WTC11 (cell line): ENCODE data around the gene GPX6. TPM values are rescaled to one million over a fixed set of nuclear protein-coding genes. Genes with fewer than 3 reads are reported as not detected.

Experiments used
- ATAC-seq: fragments of 200-7000 bp; cut with Tn5 transposase; 2 replicates; pipeline ENCODE4 v1.10.0; 2021; ENCODE audit warnings: mild to moderate bottlenecking, moderate library complexity
- CTCF ChIA-PET: fragments of 300-600 bp; sonication (Branson Sonifier 250); formaldehyde crosslinking; loops from one replicate; lab custom pipeline; 2021; ENCODE audit warnings: antibody characterized with exemption; lab: Charles Lee
- POLR2A ChIA-PET: fragments of 350-600 bp; sonication (Branson Sonifier 250); formaldehyde crosslinking; loops from one replicate; lab custom pipeline; 2021; ENCODE audit warnings: antibody characterized with exemption; lab: Charles Lee
- DNase-seq: peaks from one replicate; pipeline ENCODE4 v3.0.0; 2021; ENCODE audit warnings: low spot score
- H3K27ac Mint-ChIP-seq: 2 replicates; pipeline ENCODE4 v1.8.0; 2021; ENCODE audit warnings: mixed read lengths
- H3K27me3 Mint-ChIP-seq: 2 replicates; pipeline ENCODE4 v1.8.0; 2021; ENCODE audit warnings: low read depth, mild to moderate bottlenecking, moderate library complexity, mixed read lengths
- H3K36me3 Mint-ChIP-seq: 2 replicates; pipeline ENCODE4 v1.8.0; 2021; ENCODE audit warnings: mixed read lengths
- H3K4me1 Mint-ChIP-seq: 2 replicates; pipeline ENCODE4 v1.8.0; 2022; ENCODE audit warnings: mixed read lengths
- H3K4me3 Mint-ChIP-seq: 2 replicates; pipeline ENCODE4 v1.8.0; 2021; ENCODE audit warnings: mild to moderate bottlenecking, moderate library complexity, mixed read lengths
- H3K9me3 Mint-ChIP-seq: 2 replicates; pipeline ENCODE4 v1.8.0; 2021; ENCODE audit warnings: mixed read lengths
- ELF4 ChIP-seq: sonication (generic); formaldehyde crosslinking; IDR thresholded peaks from 2 replicates; pipeline ENCODE4 v1.8.1; 2022; ENCODE audit warnings: low read depth, mild to moderate bottlenecking, moderate library complexity, missing genetic modification reagents
- EMX1 ChIP-seq: fragments of 250-450 bp; sonication (Bioruptor Pico); IDR thresholded peaks from 2 replicates; pipeline ENCODE4 v1.8.0; 2021; ENCODE audit warnings: mild to moderate bottlenecking
- ETV6 ChIP-seq: sonication (generic); formaldehyde crosslinking; IDR thresholded peaks from 2 replicates; pipeline ENCODE4 v1.8.1; 2022; ENCODE audit warnings: mild to moderate bottlenecking, missing genetic modification reagents
- FOXK1 ChIP-seq: sonication (generic); formaldehyde crosslinking; IDR thresholded peaks from 2 replicates; pipeline ENCODE4 v1.8.0; 2022; ENCODE audit warnings: mild to moderate bottlenecking, moderate library complexity, missing genetic modification reagents
- FOXP4 ChIP-seq: sonication (generic); formaldehyde crosslinking; IDR thresholded peaks from 2 replicates; pipeline ENCODE4 v1.8.0; 2022; ENCODE audit warnings: mild to moderate bottlenecking, missing genetic modification reagents
- HMGA2 ChIP-seq: fragments of 250-450 bp; sonication (Bioruptor Pico); IDR thresholded peaks from 2 replicates; pipeline ENCODE4 v1.4.0; 2021; ENCODE audit warnings: mild to moderate bottlenecking, moderate library complexity
- MYBL2 ChIP-seq: sonication (generic); formaldehyde crosslinking; IDR thresholded peaks from 2 replicates; pipeline ENCODE4 v1.8.1; 2023; ENCODE audit warnings: mild to moderate bottlenecking, moderate library complexity, missing genetic modification reagents
- PRDM15 ChIP-seq: sonication (generic); formaldehyde crosslinking; IDR thresholded peaks from 2 replicates; pipeline ENCODE4 v1.8.0; 2022; ENCODE audit warnings: missing genetic modification reagents
- RORB ChIP-seq: fragments of 250-450 bp; sonication (Bioruptor Pico); IDR thresholded peaks from 2 replicates; pipeline ENCODE4 v1.9.0; 2021; ENCODE audit warnings: mild to moderate bottlenecking
- SMAD3 ChIP-seq: sonication (generic); formaldehyde crosslinking; IDR thresholded peaks from 2 replicates; pipeline ENCODE4 v1.8.0; 2022; ENCODE audit warnings: missing genetic modification reagents, mild to moderate bottlenecking, borderline replicate concordance
- TCF7 ChIP-seq: sonication (generic); formaldehyde crosslinking; IDR thresholded peaks from 2 replicates; pipeline ENCODE4 v1.8.0; 2022; ENCODE audit warnings: mild to moderate bottlenecking, low read depth, missing genetic modification reagents, moderate library complexity
- TEAD1 ChIP-seq: sonication (generic); formaldehyde crosslinking; IDR thresholded peaks from 2 replicates; pipeline ENCODE4 v1.8.0; 2022; ENCODE audit warnings: mild to moderate bottlenecking, missing genetic modification reagents
- TP53 ChIP-seq: sonication (generic); formaldehyde crosslinking; IDR thresholded peaks from 2 replicates; pipeline ENCODE4 v1.8.1; 2023; ENCODE audit warnings: mild to moderate bottlenecking, missing genetic modification reagents
- USF1 ChIP-seq: sonication (generic); formaldehyde crosslinking; IDR thresholded peaks from 2 replicates; pipeline ENCODE4 v1.8.0; 2022; ENCODE audit warnings: mild to moderate bottlenecking, missing genetic modification reagents
- ZNF423 ChIP-seq: fragments of 250-450 bp; sonication (Bioruptor Pico); IDR thresholded peaks from 2 replicates; pipeline ENCODE4 v2.1.2; 2022; ENCODE audit warnings: mild to moderate bottlenecking, moderate library complexity
- ZNF512 ChIP-seq: sonication (generic); formaldehyde crosslinking; IDR thresholded peaks from 2 replicates; pipeline ENCODE4 v1.8.1; 2022; ENCODE audit warnings: missing genetic modification reagents, borderline replicate concordance
- total RNA-seq: library from RNA; stranded (reverse); gene quantifications from 3 replicates; pipeline ENCODE4 v1.2.3, GENCODE V29; 2021
- TF ChIP-seq, protein P1 (sequence below): sonication (generic); formaldehyde crosslinking; IDR thresholded peaks from 2 replicates; pipeline ENCODE4 v1.8.0; 2023; ENCODE audit warnings: missing genetic modification reagents
- TF ChIP-seq, protein P2 (sequence below): fragments of 250-450 bp; sonication (Bioruptor Pico); IDR thresholded peaks from 2 replicates; pipeline ENCODE4 v1.9.0; 2021; ENCODE audit warnings: moderate library complexity, mild to moderate bottlenecking, inconsistent platforms, borderline replicate concordance
- TF ChIP-seq, protein P3 (sequence below): sonication (generic); formaldehyde crosslinking; IDR thresholded peaks from 2 replicates; pipeline ENCODE4 v1.8.0; 2023; ENCODE audit warnings: mild to moderate bottlenecking, missing genetic modification reagents
- TF ChIP-seq, protein P4 (sequence below): sonication (generic); formaldehyde crosslinking; IDR thresholded peaks from 2 replicates; pipeline ENCODE4 v1.8.1; 2022; ENCODE audit warnings: mild to moderate bottlenecking, moderate library complexity, missing genetic modification reagents

The GPX6 gene
- total RNA-seq, 1 experiment from 2014 or later: not detected

DNA sequence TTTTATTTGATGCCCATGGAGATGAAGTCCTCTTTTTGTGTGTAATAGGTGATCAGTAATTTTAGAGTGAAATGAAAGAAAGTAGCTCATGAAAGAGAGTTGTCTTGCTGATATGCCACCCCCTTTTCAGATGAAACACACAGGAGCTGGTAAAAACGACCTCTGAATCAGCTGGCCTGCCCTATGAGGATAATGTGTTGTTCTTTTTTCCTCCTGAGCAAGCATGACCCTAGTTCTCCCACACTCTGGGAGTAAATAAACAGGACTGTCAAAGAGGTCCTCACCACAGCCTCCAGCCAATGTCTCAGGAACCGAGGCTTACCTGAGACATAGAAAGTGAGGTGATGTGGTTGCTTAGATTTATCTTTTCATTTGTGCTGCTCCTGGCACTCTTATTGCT is 39.5 kb upstream of the GPX6 start (continued):
- TF ChIP-seq, protein P1, sequence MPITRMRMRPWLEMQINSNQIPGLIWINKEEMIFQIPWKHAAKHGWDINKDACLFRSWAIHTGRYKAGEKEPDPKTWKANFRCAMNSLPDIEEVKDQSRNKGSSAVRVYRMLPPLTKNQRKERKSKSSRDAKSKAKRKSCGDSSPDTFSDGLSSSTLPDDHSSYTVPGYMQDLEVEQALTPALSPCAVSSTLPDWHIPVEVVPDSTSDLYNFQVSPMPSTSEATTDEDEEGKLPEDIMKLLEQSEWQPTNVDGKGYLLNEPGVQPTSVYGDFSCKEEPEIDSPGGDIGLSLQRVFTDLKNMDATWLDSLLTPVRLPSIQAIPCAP (CRISPR knock-in tag): no peak
- no peak for TF ChIP-seq FOXP4 (CRISPR knock-in tag)
- TF ChIP-seq, protein P2, sequence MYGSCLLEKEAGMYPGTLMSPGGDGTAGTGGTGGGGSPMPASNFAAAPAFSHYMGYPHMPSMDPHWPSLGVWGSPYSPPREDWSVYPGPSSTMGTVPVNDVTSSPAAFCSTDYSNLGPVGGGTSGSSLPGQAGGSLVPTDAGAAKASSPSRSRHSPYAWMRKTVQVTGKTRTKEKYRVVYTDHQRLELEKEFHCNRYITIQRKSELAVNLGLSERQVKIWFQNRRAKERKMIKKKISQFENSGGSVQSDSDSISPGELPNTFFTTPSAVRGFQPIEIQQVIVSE (CRISPR knock-in tag): no peak
- TF ChIP-seq, all 79 proteins: peak for 0

- Mint-ChIP-seq H3K27ac (no peak overlapping the region), H3K4me1 (peaks cover 16% of the 10 kb centered on the region), H3K4me3 (peak overlapping the region; percentile 76), H3K27me3 (peaks cover 69% of the 10 kb centered on the region), H3K9me3 (no peaks in the 10 kb centered on the region), H3K36me3 (no peaks in the 10 kb centered on the region)
- ChIA-PET CTCF (interaction anchor here (1.1 to 4.2 kb wide), 3 partner anchors 12 to 81 kb away, joined by 3 to 24 read pairs (median 3); no protein-coding TSS in a partner anchor), POLR2A (interaction anchor here (0.6 kb wide), 1 partner anchor 868 kb away, joined by 3 read pairs; no protein-coding TSS in a partner anchor)
- ATAC-seq (no peak; the same call in 1 of the 2 replicates), DNase-seq (no peak)
- TF ChIP-seq ZNF423 (CRISPR knock-in tag): no peak
- TF ChIP-seq, protein P1 (CRISPR knock-in tag): no peak
- no peak for TF ChIP-seq ELF4 (CRISPR knock-in tag)
- no peak for TF ChIP-seq MYBL2
- TF ChIP-seq USF1: no peak
- no peak for TF ChIP-seq EMX1 (CRISPR knock-in tag)
- TF ChIP-seq, protein P3, sequence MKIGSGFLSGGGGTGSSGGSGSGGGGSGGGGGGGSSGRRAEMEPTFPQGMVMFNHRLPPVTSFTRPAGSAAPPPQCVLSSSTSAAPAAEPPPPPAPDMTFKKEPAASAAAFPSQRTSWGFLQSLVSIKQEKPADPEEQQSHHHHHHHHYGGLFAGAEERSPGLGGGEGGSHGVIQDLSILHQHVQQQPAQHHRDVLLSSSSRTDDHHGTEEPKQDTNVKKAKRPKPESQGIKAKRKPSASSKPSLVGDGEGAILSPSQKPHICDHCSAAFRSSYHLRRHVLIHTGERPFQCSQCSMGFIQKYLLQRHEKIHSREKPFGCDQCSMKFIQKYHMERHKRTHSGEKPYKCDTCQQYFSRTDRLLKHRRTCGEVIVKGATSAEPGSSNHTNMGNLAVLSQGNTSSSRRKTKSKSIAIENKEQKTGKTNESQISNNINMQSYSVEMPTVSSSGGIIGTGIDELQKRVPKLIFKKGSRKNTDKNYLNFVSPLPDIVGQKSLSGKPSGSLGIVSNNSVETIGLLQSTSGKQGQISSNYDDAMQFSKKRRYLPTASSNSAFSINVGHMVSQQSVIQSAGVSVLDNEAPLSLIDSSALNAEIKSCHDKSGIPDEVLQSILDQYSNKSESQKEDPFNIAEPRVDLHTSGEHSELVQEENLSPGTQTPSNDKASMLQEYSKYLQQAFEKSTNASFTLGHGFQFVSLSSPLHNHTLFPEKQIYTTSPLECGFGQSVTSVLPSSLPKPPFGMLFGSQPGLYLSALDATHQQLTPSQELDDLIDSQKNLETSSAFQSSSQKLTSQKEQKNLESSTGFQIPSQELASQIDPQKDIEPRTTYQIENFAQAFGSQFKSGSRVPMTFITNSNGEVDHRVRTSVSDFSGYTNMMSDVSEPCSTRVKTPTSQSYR (CRISPR knock-in tag): no peak
- TF ChIP-seq, protein P4, sequence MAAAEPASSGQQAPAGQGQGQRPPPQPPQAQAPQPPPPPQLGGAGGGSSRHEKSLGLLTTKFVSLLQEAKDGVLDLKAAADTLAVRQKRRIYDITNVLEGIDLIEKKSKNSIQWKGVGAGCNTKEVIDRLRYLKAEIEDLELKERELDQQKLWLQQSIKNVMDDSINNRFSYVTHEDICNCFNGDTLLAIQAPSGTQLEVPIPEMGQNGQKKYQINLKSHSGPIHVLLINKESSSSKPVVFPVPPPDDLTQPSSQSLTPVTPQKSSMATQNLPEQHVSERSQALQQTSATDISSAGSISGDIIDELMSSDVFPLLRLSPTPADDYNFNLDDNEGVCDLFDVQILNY (CRISPR knock-in tag): no peak
- TF ChIP-seq TP53 (CRISPR knock-in tag): no peak
- no peak for TF ChIP-seq TCF7
- no peak for TF ChIP-seq FOXK1
- TF ChIP-seq ZNF512 (CRISPR knock-in tag): no peak
- no peak for TF ChIP-seq ETV6 (CRISPR knock-in tag)
- no peak for TF ChIP-seq TEAD1 (CRISPR knock-in tag)
- TF ChIP-seq SMAD3 (CRISPR knock-in tag): no peak
- no peak for TF ChIP-seq HMGA2
- TF ChIP-seq RORB: no peak
- no peak for TF ChIP-seq PRDM15 (CRISPR knock-in tag)
These were observed 38.6 kb upstream of the GPX6 start for GRCh38 chr6:28553986-28554881.
